Measurements from ENCODE around the gene POMT1.

The POMT1 gene

DNA sequence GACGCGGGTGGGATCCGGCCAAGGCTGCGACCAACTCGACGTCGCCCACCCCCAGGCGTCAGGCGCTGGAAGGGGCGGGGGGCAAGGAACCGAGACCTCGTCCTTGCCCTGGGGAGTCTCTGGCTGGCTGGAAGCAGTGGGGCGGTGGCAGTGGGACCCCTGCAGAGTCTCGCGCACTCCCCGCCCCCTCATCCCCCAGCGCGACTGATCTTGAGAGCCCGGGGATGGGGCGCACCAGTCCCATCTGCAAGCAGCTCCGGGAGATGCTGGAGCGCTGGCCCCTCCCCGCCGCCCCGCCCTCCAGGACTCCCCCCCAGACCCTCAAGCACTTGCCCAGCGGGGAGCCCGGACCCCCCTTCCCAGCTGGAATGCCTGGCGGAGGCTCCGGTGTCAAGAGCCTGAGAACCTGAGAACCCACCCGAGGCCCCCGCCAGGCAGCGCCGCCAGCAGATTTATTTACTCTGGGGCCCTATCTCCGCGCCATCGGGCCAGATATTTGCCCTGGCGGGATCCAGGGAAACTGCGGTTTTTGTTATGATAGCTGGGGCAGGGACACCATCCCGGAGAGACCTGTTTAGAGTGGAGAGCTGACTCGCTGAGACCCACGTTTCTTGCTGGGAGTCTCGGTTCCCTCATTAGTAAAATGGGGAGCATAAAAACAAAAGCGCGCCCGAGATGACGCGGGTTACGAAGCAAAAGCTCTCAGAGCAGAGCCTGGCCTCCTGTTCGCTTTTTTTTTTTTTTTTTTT, 43.8 kb downstream of the POMT1 start (continued):
- TF ChIP-seq ZXDB (tag by site-specific recombination; IDR thresholded peaks at IDR 0.05) = no peak
- no peak for TF ChIP-seq ZNF292 (tag by site-specific recombination; IDR thresholded peaks at IDR 0.05; ENCODE audit: borderline replicate concordance, low read depth)
- no peak for TF ChIP-seq HOXC10 (CRISPR knock-in tag; IDR thresholded peaks at IDR 0.05)
- no peak for TF ChIP-seq PRDM1 (tag by site-specific recombination; IDR thresholded peaks at IDR 0.05)
- TF ChIP-seq, protein P1, sequence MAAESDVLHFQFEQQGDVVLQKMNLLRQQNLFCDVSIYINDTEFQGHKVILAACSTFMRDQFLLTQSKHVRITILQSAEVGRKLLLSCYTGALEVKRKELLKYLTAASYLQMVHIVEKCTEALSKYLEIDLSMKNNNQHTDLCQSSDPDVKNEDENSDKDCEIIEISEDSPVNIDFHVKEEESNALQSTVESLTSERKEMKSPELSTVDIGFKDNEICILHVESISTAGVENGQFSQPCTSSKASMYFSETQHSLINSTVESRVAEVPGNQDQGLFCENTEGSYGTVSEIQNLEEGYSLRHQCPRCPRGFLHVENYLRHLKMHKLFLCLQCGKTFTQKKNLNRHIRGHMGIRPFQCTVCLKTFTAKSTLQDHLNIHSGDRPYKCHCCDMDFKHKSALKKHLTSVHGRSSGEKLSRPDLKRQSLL (tag by site-specific recombination; IDR thresholded peaks at IDR 0.05) = 0 out of 2 replicates have a peak, but pooled peaks have one; percentile 35
- no peak for TF ChIP-seq HOXA7 (CRISPR knock-in tag; IDR thresholded peaks at IDR 0.05; ENCODE audit: borderline replicate concordance)
- TF ChIP-seq, protein P2, sequence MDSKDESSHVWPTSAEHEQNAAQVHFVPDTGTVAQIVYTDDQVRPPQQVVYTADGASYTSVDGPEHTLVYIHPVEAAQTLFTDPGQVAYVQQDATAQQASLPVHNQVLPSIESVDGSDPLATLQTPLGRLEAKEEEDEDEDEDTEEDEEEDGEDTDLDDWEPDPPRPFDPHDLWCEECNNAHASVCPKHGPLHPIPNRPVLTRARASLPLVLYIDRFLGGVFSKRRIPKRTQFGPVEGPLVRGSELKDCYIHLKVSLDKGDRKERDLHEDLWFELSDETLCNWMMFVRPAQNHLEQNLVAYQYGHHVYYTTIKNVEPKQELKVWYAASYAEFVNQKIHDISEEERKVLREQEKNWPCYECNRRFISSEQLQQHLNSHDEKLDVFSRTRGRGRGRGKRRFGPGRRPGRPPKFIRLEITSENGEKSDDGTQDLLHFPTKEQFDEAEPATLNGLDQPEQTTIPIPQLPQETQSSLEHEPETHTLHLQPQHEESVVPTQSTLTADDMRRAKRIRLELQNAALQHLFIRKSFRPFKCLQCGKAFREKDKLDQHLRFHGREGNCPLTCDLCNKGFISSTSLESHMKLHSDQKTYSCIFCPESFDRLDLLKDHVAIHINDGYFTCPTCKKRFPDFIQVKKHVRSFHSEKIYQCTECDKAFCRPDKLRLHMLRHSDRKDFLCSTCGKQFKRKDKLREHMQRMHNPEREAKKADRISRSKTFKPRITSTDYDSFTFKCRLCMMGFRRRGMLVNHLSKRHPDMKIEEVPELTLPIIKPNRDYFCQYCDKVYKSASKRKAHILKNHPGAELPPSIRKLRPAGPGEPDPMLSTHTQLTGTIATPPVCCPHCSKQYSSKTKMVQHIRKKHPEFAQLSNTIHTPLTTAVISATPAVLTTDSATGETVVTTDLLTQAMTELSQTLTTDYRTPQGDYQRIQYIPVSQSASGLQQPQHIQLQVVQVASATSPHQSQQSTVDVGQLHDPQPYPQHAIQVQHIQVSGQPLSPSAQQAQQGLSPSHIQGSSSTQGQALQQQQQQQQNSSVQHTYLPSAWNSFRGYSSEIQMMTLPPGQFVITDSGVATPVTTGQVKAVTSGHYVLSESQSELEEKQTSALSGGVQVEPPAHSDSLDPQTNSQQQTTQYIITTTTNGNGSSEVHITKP (tag by site-specific recombination; IDR thresholded peaks at IDR 0.05) = peak; percentile 77; the same call in 1 of the 2 replicates
- TF ChIP-seq ZNF561 (tag by site-specific recombination; IDR thresholded peaks at IDR 0.05; ENCODE audit: borderline replicate concordance) = peak; percentile 65; the same call in 1 of the 2 replicates
- no peak for TF ChIP-seq ZNF701 (tag by site-specific recombination; IDR thresholded peaks at IDR 0.05)
- no peak for TF ChIP-seq ZNF324 (tag by site-specific recombination; IDR thresholded peaks at IDR 0.05)
- no peak for TF ChIP-seq ZNF791 (tag by site-specific recombination; IDR thresholded peaks at IDR 0.05)
- peak; percentile 22 for TF ChIP-seq ZBTB26 (tag by site-specific recombination; optimal IDR thresholded peaks at IDR 0.05)
- TF ChIP-seq GLI4 (tag by site-specific recombination; IDR thresholded peaks at IDR 0.05) = no peak
- TF ChIP-seq SALL2 (tag by site-specific recombination; IDR thresholded peaks at IDR 0.05; ENCODE audit: borderline replicate concordance) = no peak
- TF ChIP-seq, protein P3, sequence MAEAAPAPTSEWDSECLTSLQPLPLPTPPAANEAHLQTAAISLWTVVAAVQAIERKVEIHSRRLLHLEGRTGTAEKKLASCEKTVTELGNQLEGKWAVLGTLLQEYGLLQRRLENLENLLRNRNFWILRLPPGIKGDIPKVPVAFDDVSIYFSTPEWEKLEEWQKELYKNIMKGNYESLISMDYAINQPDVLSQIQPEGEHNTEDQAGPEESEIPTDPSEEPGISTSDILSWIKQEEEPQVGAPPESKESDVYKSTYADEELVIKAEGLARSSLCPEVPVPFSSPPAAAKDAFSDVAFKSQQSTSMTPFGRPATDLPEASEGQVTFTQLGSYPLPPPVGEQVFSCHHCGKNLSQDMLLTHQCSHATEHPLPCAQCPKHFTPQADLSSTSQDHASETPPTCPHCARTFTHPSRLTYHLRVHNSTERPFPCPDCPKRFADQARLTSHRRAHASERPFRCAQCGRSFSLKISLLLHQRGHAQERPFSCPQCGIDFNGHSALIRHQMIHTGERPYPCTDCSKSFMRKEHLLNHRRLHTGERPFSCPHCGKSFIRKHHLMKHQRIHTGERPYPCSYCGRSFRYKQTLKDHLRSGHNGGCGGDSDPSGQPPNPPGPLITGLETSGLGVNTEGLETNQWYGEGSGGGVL (tag by site-specific recombination; IDR thresholded peaks at IDR 0.05) = peak; percentile 91
- TF ChIP-seq REPIN1 (tag by site-specific recombination; IDR thresholded peaks at IDR 0.05; ENCODE audit: low read depth) = no peak
- 0 out of 2 replicates have a peak, but pooled peaks have one; percentile 3 for TF ChIP-seq ZBTB17 (tag by site-specific recombination; IDR thresholded peaks at IDR 0.05)
- TF ChIP-seq, protein P4, sequence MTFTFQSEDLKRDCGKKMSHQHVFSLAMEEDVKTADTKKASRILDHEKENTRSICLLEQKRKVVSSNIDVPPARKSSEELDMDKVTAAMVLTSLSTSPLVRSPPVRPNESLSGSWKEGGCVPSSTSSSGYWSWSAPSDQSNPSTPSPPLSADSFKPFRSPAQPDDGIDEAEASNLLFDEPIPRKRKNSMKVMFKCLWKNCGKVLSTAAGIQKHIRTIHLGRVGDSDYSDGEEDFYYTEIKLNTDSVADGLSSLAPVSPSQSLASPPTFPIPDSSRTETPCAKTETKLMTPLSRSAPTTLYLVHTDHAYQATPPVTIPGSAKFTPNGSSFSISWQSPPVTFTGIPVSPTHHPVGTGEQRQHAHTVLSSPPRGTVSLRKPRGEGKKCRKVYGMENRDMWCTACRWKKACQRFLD (tag by site-specific recombination; IDR thresholded peaks at IDR 0.05) = no peak
- no peak for TF ChIP-seq EGR2 (tag by site-specific recombination; IDR thresholded peaks at IDR 0.05; ENCODE audit: low read depth)
- TF ChIP-seq ZNF274 (IDR thresholded peaks at IDR 0.05; ENCODE audit: low read length) = no peak
- no peak for TF ChIP-seq ZNF274 (tag by site-specific recombination; IDR thresholded peaks at IDR 0.05; ENCODE audit: borderline replicate concordance)
- no peak for TF ChIP-seq ZNF549 (tag by site-specific recombination; IDR thresholded peaks at IDR 0.05)
- no peak for TF ChIP-seq ZNF174 (tag by site-specific recombination; IDR thresholded peaks at IDR 0.05)
- no peak for TF ChIP-seq KLF17 (tag by site-specific recombination; IDR thresholded peaks at IDR 0.05)
- no peak for TF ChIP-seq ZNF146 (tag by site-specific recombination; IDR thresholded peaks at IDR 0.05)
- no peak for TF ChIP-seq ZNF24 (tag by site-specific recombination; IDR thresholded peaks at IDR 0.05)
- TF ChIP-seq ZNF239 (tag by site-specific recombination; IDR thresholded peaks at IDR 0.05) = no peak
- TF ChIP-seq ZNF610 (tag by site-specific recombination; IDR thresholded peaks at IDR 0.05; ENCODE audit: borderline replicate concordance) = no peak
- no peak for TF ChIP-seq ZNF629 (tag by site-specific recombination; IDR thresholded peaks at IDR 0.05)
